Breast epithelium (tissue), 4 donors: Measurements from ENCODE around the gene HSCB. TPM values are rescaled to one million over a fixed set of nuclear protein-coding genes. Genes with fewer than 3 reads are reported as not detected.

Source experiments
- DNase-seq, 2 donors: peaks; one replicate each; pipeline ENCODE4 v3.0.0-alpha.2; 2019; ENCODE audit warnings: low spot score in 2 of 2
- H3K27ac ChIP-seq, 2 donors: fragments of 200-600 bp; sonication (generic) in 1 of 2; one replicate each; pipeline ENCODE4 v1.5.1; 2016 to 2019; ENCODE audit warnings: mild to moderate bottlenecking in 1 of 2
- H3K27me3 ChIP-seq, 2 donors: fragments of 200-600 bp; sonication (generic) in 1 of 2; one replicate each; pipeline versions ENCODE4 v1.5.1 to v1.6.0; 2017 to 2019; ENCODE audit warnings: control low read depth in 1 of 2, mild to moderate bottlenecking in 1 of 2
- H3K36me3 ChIP-seq: fragments of 200-600 bp; one replicate; pipeline ENCODE4 v1.5.1; 2019
- H3K4me1 ChIP-seq, 2 donors: fragments of 200-600 bp; sonication (generic); one replicate each; pipeline ENCODE4 v1.5.1; 2016 to 2019; ENCODE audit warnings: control low read depth in 1 of 2
- H3K4me3 ChIP-seq, 3 donors: fragments of 200-600 bp; sonication (generic); 1 replicate in 2 of 3; 2 replicates in 1 of 3; pipeline ENCODE4 v1.5.1; 2016 to 2019; ENCODE audit warnings: mild to moderate bottlenecking in 3 of 3, moderate library complexity in 2 of 3
- H3K9me3 ChIP-seq, 2 donors: fragments of 200-600 bp; sonication (generic) in 1 of 2; one replicate each; pipeline ENCODE4 v1.5.1; 2016 to 2019; ENCODE audit warnings: control low read depth in 1 of 2
- POLR2A ChIP-seq: fragments of 450-650 bp; IDR thresholded peaks from one replicate; pipeline ENCODE4 v1.6.1; 2016; ENCODE audit warnings: antibody characterized with exemption, mild to moderate bottlenecking, moderate library complexity
- POLR2AphosphoS5 ChIP-seq, 3 donors: sonication (generic); formaldehyde crosslinking; IDR thresholded peaks; one replicate each; pipeline ENCODE4 v1.6.1; 2017; ENCODE audit warnings: antibody characterized with exemption in 3 of 3
- intact Hi-C: fragments of 100-400 bp; cut with DNase I; formaldehyde crosslinking; loops from one replicate; pipeline ENCODE4 v1.15.1; 2023; ENCODE audit warnings: low total_unique reads
- total RNA-seq, 3 donors: library from RNA; depleted of rRNA; stranded (reverse); fragments of >200 nt; gene quantifications; one replicate each; pipeline ENCODE4 v1.1.0, GENCODE V29; 2016
- TF ChIP-seq, protein P1 (sequence below), 3 donors: fragments of 450-650 bp; IDR thresholded peaks; one replicate each; pipeline ENCODE4 v1.5.1; 2016 to 2017; ENCODE audit warnings: antibody characterized with exemption in 3 of 3, mild to moderate bottlenecking in 3 of 3, moderate library complexity in 3 of 3

HSCB gene
- total RNA-seq, 3 donors from 2014 or later: 25.3 to 49.3 (median 32.4) TPM

DNA sequence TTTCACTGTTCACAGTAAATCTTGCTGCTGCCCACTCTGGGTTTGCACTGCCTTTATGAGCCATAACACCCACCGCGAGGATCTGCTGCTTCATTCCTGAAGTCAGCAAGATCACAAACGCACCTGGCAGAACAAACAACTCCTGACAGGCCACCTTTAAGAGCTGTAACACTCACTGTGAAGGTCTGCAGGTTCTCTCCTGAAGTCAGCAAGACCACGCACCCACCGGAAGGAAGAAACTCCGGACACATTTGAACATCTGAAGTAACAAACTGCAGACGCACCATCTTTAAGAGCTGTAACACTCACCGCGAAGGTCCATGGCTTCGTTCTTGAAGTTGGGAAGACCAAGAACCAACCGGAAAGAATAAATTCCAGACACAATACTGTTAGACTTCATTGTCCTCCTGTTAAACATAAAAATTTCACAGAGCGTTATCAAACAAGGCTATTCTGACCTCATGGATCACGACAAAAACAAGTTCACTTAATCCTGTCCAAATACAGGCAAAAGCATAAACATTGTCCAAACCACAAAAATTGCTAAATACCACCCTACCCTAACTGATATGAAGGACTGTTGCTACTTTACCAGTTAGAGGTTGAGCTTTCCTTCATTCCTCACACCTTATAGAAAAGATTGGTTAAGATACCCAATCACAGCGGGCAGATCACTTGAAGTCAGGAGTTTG is 27.7 kb downstream of the HSCB start:
- H3K4me3 ChIP-seq: no peak overlapping the region
- no peaks in the 10 kb centered on the region for H3K9me3 ChIP-seq
- no peaks in the 10 kb centered on the region for H3K36me3 ChIP-seq
- no peaks in the 10 kb centered on the region for H3K27me3 ChIP-seq
- H3K4me1 ChIP-seq: no peaks in the 10 kb centered on the region
- intact Hi-C loops: no loop called here
- H3K27ac ChIP-seq: no peak overlapping the region
- DNase-seq: no peak
- TF ChIP-seq POLR2A (no peak), POLR2AphosphoS5 (IDR thresholded peaks at IDR 0.05) (no peak)
- TF ChIP-seq, protein P1, sequence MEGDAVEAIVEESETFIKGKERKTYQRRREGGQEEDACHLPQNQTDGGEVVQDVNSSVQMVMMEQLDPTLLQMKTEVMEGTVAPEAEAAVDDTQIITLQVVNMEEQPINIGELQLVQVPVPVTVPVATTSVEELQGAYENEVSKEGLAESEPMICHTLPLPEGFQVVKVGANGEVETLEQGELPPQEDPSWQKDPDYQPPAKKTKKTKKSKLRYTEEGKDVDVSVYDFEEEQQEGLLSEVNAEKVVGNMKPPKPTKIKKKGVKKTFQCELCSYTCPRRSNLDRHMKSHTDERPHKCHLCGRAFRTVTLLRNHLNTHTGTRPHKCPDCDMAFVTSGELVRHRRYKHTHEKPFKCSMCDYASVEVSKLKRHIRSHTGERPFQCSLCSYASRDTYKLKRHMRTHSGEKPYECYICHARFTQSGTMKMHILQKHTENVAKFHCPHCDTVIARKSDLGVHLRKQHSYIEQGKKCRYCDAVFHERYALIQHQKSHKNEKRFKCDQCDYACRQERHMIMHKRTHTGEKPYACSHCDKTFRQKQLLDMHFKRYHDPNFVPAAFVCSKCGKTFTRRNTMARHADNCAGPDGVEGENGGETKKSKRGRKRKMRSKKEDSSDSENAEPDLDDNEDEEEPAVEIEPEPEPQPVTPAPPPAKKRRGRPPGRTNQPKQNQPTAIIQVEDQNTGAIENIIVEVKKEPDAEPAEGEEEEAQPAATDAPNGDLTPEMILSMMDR (IDR thresholded peaks at IDR 0.05): no peak

GRCh38 chr22:28771195-28771791 is 29.5 kb downstream of the HSCB start:
- no peak for DNase-seq
- Histone ChIP-seq H3K4me3 (peak overlapping the region in 1 of 3 donors; percentile 3), H3K4me1 (no peaks in the 10 kb centered on the region), H3K27me3 (no peaks in the 10 kb centered on the region), H3K27ac (peak overlapping the region; percentile 28 to 96), H3K36me3 (no peaks in the 10 kb centered on the region), H3K9me3 (no peaks in the 10 kb centered on the region)
- intact Hi-C loops: no loop called here
- TF ChIP-seq POLR2A (no peak), POLR2AphosphoS5 (IDR thresholded peaks at IDR 0.05) (no peak)
- TF ChIP-seq, protein P1 (IDR thresholded peaks at IDR 0.05): no peak

GRCh38 chr22:28772633-28773460 is 31.0 kb downstream of the HSCB start, which contains the start of gene CCDC117:
CCDC117 (plus strand) TSS chr22:28772695; CDS start chr22:28772850, 155 bp downstream.
- Histone ChIP-seq H3K9me3 (no peaks in the 10 kb centered on the region), H3K36me3 (no peaks in the 10 kb centered on the region), H3K27ac (peak within 1 kb of the TSS; percentile 96 to 100), H3K4me3 (peak within 1 kb of the TSS; percentile 87 to 96 (median 91)), H3K4me1 (no peaks in the 10 kb centered on the region), H3K27me3 (no peaks in the 10 kb centered on the region)
- DNase-seq: peak; percentile 92
- TF ChIP-seq POLR2AphosphoS5 (IDR thresholded peaks at IDR 0.05) (peak; percentile 79 to 89 (median 85)), POLR2A (peak; percentile 32)
- TF ChIP-seq, protein P1 (IDR thresholded peaks at IDR 0.05): peak in 1 of 3 donors; percentile 23
- intact Hi-C loops: no loop called here

DNA sequence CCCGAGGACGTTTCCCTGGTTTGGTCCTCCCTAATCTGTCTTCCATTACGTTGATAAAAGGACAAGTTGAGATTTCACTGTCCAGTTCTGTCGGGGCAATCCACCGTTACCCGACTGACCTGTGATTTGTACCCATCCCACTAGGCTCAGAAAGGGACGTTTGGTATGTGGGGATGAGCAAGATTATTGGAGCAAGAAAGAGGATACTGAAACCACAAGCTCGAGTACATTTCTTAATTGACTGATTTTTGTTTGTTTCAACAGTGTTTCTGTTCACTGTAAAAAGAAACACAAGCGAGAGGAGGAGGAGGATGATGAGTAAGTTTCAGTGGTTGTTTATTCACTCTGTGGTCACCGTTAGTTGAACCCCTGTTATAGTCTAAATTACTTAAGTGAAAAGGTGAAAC is 31.6 kb downstream of the HSCB start:
- intact Hi-C loops: no loop called here
- Histone ChIP-seq H3K27me3 (no peaks in the 10 kb centered on the region), H3K27ac (peak overlapping the region; percentile 96 to 100), H3K9me3 (no peaks in the 10 kb centered on the region), H3K4me3 (peak overlapping the region; percentile 87 to 96 (median 91)), H3K36me3 (no peaks in the 10 kb centered on the region), H3K4me1 (no peaks in the 10 kb centered on the region)
- no peak for DNase-seq
- TF ChIP-seq POLR2AphosphoS5 (IDR thresholded peaks at IDR 0.05) (no peak), POLR2A (no peak)
- TF ChIP-seq, protein P1 (IDR thresholded peaks at IDR 0.05): no peak
